Gastroesophageal sphincter (tissue), 4 donors: ENCODE measurements around the gene LHFPL3. TPM values are rescaled to one million over a fixed set of nuclear protein-coding genes. Genes with fewer than 3 reads are reported as not detected.

ENCODE experiments used
- ATAC-seq: fragments of 150-250 bp; one replicate; pipeline ENCODE4 v1.9.1; 2016; ENCODE audit warnings: mild to moderate bottlenecking, moderate library complexity
- H3K27ac ChIP-seq, 4 donors: fragments of 200-600 bp; sonication (generic) in 3 of 4; 1 replicate in 3 of 4; 2 replicates in 1 of 4; pipeline ENCODE4 v1.5.1; 2016 to 2019
- H3K27me3 ChIP-seq: fragments of 200-600 bp; sonication (generic); one replicate; pipeline ENCODE4 v1.5.1; 2019
- H3K36me3 ChIP-seq, 2 donors: fragments of 200-600 bp; sonication (generic); one replicate each; pipeline ENCODE4 v1.5.1; 2019; ENCODE audit warnings: control low read depth in 1 of 2
- H3K4me1 ChIP-seq, 3 donors: fragments of 200-600 bp; sonication (generic); 1 replicate in 2 of 3; 2 replicates in 1 of 3; pipeline ENCODE4 v1.5.1; 2016 to 2019; ENCODE audit warnings: control low read depth in 2 of 3
- H3K4me3 ChIP-seq, 2 donors: fragments of 200-600 bp; sonication (generic); one replicate each; pipeline ENCODE4 v1.5.1; 2019; ENCODE audit warnings: mild to moderate bottlenecking in 1 of 2, moderate library complexity in 1 of 2
- H3K9me3 ChIP-seq, 3 donors: fragments of 200-600 bp; sonication (generic); one replicate each; pipeline ENCODE4 v1.5.1; 2017 to 2019; ENCODE audit warnings: control low read depth in 2 of 3
- EP300 ChIP-seq: sonication (generic); formaldehyde crosslinking; IDR thresholded peaks from one replicate; pipeline ENCODE4 v1.6.1; 2017; ENCODE audit warnings: antibody characterized with exemption, mild to moderate bottlenecking
- POLR2A ChIP-seq, 2 donors: fragments of 450-650 bp; IDR thresholded peaks; one replicate each; pipeline ENCODE4 v1.6.1; 2017; ENCODE audit warnings: antibody characterized with exemption in 2 of 2, mild to moderate bottlenecking in 2 of 2, moderate library complexity in 1 of 2
- POLR2AphosphoS5 ChIP-seq: sonication (generic); formaldehyde crosslinking; IDR thresholded peaks from one replicate; pipeline ENCODE4 v1.6.1; 2017; ENCODE audit warnings: antibody characterized with exemption
- WGBS, 2 donors: methylation state at CpG; one replicate each; pipeline ENCODE4 v1.1.5; 2018; ENCODE audit warnings: low coverage in 1 of 2; 5-methylcytosine and 5-hydroxymethylcytosine counted together
- total RNA-seq, 4 donors: library from RNA; depleted of rRNA; stranded (reverse); fragments of >200 nt; gene quantifications; one replicate each; pipeline ENCODE4 v1.1.0, GENCODE V29; 2016
- TF ChIP-seq, protein P1 (sequence below), 4 experiments: fragments of 200-600 bp in 2 of 4; fragments of 450-650 bp in 2 of 4; sonication (generic) in 1 of 4; IDR thresholded peaks; one replicate each; pipeline ENCODE4 v1.5.1; 2017 to 2019; ENCODE audit warnings: antibody characterized with exemption in 4 of 4, mild to moderate bottlenecking in 2 of 4, moderate library complexity in 2 of 4

Gene LHFPL3
- total RNA-seq, 4 donors from 2014 or later: not detected

- H3K36me3 ChIP-seq: no peaks in the 10 kb centered on the region
- no peak overlapping the region for H3K4me3 ChIP-seq
- H3K27me3 ChIP-seq: no peaks in the 10 kb centered on the region
- 100% methylated on average over 2 of the region's 7 CpGs; no CpG with 5 or more reads in 1 of the 2 donors for WGBS, 2 donors
- peaks cover 5 to 24% (median 6%) of the 10 kb centered on the region in 3 donors for H3K4me1 ChIP-seq
- no peak for ATAC-seq
- H3K9me3 ChIP-seq: no peaks in the 10 kb centered on the region
- TF ChIP-seq, protein P1, sequence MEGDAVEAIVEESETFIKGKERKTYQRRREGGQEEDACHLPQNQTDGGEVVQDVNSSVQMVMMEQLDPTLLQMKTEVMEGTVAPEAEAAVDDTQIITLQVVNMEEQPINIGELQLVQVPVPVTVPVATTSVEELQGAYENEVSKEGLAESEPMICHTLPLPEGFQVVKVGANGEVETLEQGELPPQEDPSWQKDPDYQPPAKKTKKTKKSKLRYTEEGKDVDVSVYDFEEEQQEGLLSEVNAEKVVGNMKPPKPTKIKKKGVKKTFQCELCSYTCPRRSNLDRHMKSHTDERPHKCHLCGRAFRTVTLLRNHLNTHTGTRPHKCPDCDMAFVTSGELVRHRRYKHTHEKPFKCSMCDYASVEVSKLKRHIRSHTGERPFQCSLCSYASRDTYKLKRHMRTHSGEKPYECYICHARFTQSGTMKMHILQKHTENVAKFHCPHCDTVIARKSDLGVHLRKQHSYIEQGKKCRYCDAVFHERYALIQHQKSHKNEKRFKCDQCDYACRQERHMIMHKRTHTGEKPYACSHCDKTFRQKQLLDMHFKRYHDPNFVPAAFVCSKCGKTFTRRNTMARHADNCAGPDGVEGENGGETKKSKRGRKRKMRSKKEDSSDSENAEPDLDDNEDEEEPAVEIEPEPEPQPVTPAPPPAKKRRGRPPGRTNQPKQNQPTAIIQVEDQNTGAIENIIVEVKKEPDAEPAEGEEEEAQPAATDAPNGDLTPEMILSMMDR (IDR thresholded peaks at IDR 0.05): no peak
- TF ChIP-seq EP300 (no peak), POLR2A (IDR thresholded peaks at IDR 0.05) (no peak), POLR2AphosphoS5 (no peak)
- H3K27ac ChIP-seq: no peak overlapping the region
These were observed 598.7 kb downstream of the LHFPL3 start for GRCh38 chr7:104927055-104927454.

DNA sequence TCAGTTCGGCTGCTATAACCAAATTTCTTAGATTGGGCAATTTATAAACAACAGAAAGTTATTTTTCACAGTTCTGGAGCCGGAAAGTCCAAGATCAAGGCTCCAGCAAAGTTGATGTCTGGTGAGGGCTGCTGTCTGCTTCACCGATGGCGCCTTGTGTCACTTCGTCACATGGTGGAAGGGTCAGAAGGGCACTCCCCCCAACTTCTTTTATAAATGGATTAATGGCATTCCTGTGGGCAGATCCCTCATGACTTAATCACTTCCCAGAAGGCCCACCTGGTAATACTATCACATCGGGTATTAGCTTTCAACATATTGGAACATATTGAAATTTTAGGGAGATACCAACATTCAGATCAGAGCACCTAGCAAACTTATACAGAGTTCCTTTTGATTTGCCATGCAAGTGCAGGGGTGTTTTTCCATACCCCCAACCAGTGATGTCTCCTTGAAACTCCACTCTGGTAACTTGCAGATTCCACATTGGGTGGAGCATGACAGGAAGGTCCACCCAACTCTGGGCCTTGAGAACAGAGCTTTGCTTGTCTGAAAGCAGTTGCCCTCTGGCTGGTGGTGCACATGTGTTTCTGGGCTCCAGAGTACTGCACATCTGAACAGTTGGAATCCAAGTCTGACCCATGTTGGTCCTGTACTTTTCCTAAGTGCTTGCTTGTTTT lies 600.5 kb downstream of the LHFPL3 start:
- no peaks in the 10 kb centered on the region for H3K36me3 ChIP-seq
- H3K27ac ChIP-seq: no peak overlapping the region
- WGBS, 2 donors: 95 to 97% methylated on average over 6 of the region's 6 CpGs
- H3K9me3 ChIP-seq: no peaks in the 10 kb centered on the region
- H3K4me1 ChIP-seq: peaks cover 0 to 8% (median 0%) of the 10 kb centered on the region in 3 donors
- no peaks in the 10 kb centered on the region for H3K27me3 ChIP-seq
- TF ChIP-seq POLR2A (IDR thresholded peaks at IDR 0.05) (no peak), EP300 (no peak)
- TF ChIP-seq, protein P1 (IDR thresholded peaks at IDR 0.05): no peak
- no peak overlapping the region for H3K4me3 ChIP-seq
- no peak for ATAC-seq

- H3K4me1 ChIP-seq: peaks cover 0 to 8% (median 0%) of the 10 kb centered on the region in 3 donors
These were observed 601.5 kb downstream of the LHFPL3 start for GRCh38 chr7:104929921-104930320.

DNA sequence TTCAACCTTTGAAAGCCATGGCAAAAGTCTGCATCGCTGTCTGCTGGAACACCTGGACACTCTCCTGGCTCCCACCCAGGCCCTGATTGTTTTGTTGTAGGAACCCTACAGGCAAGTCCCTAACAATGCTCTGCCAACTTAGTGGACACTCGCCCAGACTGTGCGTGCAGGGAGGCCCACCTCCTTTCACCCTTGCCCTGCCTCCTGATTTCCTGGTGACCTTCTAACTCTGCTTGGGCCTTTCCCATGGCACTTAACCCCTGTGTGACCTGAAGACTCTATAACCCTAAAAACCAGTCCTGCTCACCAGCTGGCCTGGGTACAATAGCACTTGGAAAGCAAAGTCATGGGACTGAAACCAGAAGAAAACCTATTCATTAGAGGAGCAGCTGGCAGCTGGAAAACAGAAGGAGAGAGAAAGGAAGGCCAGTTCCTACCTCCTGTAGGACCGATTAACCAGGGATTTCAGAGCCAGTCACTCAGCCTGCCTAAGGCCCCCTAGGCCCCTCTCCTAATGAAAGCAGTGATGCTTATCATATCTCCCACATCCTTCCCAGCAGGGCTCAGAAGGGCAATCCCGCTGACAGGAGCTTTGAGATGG lies 602.9 kb downstream of the LHFPL3 start:
- Histone ChIP-seq H3K9me3 (no peaks in the 10 kb centered on the region), H3K4me3 (no peak overlapping the region), H3K4me1 (peaks cover 0 to 11% (median 0%) of the 10 kb centered on the region in 3 donors), H3K27me3 (no peaks in the 10 kb centered on the region), H3K36me3 (no peaks in the 10 kb centered on the region), H3K27ac (peak overlapping the region in 1 of 4 donors; percentile 1)
- no peak for ATAC-seq
- 17 to 57% methylated on average over 1 to 2 of the region's 5 CpGs for WGBS, 2 donors
- no peak for TF ChIP-seq EP300
- TF ChIP-seq, protein P1 (IDR thresholded peaks at IDR 0.05): no peak
- TF ChIP-seq POLR2AphosphoS5: peak; percentile 15

More at GRCh38 chr7:104929921-104930320, 601.5 kb downstream of the LHFPL3 start:
- Histone ChIP-seq H3K27me3 (no peaks in the 10 kb centered on the region), H3K36me3 (no peaks in the 10 kb centered on the region), H3K4me3 (no peak overlapping the region), H3K9me3 (no peaks in the 10 kb centered on the region), H3K27ac (no peak overlapping the region)
- WGBS, 2 donors: 90 to 93% methylated on average over 1 of the region's 1 CpG
- TF ChIP-seq EP300: no peak
- TF ChIP-seq POLR2A (IDR thresholded peaks at IDR 0.05): no peak
- TF ChIP-seq, protein P1 (IDR thresholded peaks at IDR 0.05): no peak
- TF ChIP-seq POLR2AphosphoS5: no peak
- ATAC-seq: no peak

- Histone ChIP-seq H3K27ac (no peak overlapping the region), H3K27me3 (no peaks in the 10 kb centered on the region), H3K4me1 (peaks cover 0 to 11% (median 0%) of the 10 kb centered on the region in 3 donors), H3K4me3 (no peak overlapping the region), H3K36me3 (no peaks in the 10 kb centered on the region), H3K9me3 (no peaks in the 10 kb centered on the region)
- 94 to 100% methylated on average over 9 of the region's 9 CpGs for WGBS, 2 donors
- TF ChIP-seq POLR2AphosphoS5: no peak
- TF ChIP-seq, protein P1 (IDR thresholded peaks at IDR 0.05): no peak
- ATAC-seq: no peak
These were observed 604.6 kb downstream of the LHFPL3 start for GRCh38 chr7:104933022-104933421.
